8988T (cell line): Measurements from ENCODE around the gene CRNKL1.
"Not testable (repeated sequence)": the region's sequence is repeated elsewhere in the genome, so short reads cannot be mapped to it uniquely, and the experiment has no call there.

Experiments
- DNase-seq: peaks from one replicate; pipeline ENCODE4 v3.0.0; 2011

The CRNKL1 gene

DNA sequence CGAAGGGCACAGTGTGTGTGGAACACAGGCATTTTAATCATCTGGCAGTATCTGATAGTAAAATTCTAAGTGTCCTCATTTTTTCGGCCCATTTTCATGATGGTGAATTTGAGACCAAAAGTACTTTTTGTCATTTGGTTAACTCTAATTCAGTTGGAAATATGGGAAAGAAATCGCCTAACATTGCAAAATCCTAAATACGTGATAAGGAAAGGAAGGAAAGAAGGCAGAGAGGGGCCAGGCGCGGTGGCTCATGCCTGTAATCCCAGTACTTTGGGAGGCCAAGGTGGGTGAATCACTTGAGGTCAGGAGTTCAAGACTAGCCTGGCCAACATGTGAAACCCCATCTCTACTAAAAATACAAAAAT, 48.3 kb downstream of the CRNKL1 start:
- not testable (repeated sequence) for DNase-seq

DNA sequence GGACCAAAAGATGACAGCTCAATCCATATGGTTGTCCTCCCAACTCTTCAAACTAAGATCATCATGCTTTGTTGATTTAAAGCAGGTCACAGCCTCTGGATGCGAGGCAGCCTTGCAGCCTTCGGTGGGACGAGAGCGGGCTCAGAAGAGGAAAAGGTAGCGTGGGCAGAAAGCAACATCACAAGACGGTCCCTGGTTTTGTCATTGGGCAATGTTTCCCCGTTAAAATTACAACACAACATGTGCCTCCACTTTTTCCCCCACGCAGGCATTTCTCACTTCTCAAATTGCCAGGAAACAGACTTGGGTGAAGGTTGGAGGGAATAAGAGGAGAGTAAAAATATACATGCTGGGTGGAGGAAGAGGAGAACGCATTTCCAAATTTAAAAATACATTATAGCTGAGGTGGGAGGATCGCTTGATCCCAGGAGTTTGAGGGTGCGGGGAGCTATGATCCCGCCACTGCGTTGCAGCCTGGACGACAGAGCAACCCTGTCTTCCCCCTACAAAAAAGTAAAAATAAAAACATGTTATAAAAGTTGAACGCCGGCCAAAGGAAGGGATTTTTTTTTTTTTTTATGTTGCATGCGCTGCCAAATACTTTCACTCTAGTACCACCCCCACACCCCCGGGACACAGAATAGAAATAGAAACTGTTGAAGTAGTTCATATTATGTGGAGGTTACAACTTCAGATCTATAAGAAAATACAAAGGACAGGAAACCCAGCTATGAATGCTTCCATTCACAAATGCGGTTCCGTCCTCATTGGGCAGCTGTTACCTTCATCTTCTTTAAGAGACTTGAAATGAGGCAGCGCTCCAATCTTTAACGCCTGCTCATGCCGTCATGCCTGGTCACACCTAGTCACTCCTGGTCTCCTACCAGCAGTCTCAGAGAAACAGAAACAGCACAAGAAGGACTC, 49.0 kb downstream of the CRNKL1 start:
- DNase-seq, result no peak

DNA sequence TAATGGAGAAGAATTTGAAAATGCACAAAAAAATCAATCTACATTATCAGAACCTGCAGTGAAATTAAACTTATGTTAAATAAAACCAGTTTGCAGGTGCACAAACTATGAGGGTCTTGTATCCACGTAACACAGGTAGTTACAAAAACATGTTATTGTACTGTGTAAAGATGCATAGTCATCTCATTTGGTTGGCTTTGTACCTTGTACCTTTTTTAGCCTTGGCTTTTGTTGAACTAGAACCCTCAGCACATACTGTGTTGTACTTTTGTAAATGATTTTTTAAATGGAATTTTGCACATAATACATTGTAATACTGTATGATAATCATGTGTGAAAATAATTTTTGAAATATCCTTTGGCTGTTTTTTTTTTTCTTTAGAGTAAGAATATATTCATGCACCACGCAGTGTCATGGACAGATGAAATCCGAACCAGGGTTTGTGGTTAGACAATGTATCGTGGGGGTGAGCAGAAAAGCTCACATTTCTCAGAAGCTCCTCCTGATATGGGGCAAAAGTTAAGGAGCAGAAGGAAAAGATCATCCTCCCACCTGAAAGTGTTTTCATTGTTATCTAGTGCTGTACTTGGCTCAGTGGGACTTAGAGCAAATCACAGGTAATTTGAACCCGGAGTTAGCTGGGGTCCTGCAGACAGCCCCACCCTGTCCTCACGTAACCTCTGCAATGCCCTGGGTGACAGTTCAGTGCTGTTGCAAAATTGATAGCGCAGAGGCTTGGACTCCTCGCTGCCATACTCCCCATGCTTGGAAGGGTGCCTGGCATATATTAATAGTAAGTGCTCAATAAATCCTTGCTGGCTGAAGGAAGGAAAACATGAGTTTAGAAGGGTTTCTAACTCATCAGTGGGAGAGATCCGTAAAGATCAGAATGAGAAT, 49.9 kb downstream of the CRNKL1 start:
- DNase-seq, result no peak

DNA sequence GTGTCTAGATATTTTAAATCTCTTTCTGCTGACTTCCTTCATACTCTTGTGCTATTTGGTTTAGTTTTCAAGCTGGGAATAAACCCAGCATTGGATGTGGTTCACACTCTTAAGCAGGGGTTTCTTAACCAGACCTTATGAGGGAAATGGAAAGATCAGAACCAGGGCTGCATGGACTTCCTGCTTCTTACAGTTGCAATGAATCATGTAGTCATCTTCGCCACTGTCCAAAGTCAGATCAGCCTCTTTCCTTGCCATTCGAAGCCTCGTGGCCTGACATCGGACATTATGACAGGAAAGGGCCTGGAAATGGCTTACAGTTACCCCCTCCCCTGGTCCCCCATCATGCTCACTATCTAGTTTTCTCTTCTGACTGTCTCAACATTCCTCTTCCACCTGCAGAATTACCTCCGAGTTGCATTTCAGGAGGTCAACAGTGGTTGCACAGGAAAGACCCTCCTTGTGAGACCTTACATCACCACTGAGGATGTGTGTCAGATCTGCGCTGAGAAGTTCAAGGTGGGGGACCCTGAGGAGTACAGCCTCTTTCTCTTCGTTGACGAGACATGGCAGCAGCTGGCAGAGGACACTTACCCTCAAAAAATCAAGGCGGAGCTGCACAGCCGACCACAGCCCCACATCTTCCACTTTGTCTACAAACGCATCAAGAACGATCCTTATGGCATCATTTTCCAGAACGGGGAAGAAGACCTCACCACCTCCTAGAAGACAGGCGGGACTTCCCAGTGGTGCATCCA, 51.9 kb downstream of the CRNKL1 start:
- no peak for DNase-seq

DNA sequence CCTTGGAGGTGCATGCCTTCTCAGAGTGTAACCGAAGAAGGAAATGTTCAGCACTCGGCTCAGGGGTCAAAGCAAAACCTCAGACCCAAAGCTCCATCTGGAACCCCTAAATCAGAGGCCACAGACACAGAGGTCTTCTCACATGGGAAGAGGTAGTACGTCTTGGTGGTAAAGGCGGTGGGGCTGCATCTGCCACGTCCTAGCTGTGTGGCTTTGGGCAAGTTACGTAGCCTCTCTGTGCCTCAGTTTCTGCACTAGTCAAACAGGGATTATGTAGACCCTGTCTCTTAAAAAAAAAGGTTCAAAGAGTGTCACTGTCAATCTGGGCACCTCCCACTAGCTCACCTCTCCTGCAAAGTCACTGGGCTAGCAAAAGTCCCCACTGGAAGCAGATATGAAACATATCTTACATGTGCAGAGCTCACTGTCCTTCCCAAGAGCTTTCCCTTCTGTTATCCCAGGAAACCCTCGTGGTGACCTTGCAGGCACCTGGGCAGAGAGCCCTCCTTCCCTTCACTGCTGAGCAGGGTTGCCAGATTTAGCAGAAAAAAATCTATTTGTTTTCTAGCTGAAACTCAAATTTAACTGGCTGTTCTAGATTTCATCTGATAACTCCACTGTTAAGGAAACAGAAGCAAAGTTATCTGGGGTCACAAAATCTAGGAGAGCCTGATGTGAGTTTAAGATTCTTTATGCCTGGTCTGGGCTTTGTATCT, 53.1 kb downstream of the CRNKL1 start:
- DNase-seq, result no peak

DNA sequence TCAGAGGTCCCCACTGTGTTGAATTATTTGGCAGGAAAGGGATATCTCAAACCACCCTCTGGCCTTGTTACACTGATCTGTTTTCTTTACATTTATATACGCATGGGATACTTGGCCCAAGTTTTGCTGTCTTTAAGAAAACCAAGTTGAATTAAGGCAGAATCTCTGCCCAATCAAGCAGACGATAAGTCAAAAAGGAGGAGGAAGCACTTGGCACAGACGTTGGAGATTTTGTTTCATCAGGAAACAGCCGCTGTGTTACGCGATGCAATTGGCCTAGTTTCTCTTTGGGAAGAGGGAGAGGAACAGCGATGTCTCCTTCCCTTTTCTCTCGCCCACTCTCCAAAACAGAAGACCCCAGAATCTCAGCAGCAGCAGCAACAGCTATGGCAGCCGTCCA, 55.3 kb downstream of the CRNKL1 start:
- DNase-seq, result no peak

DNA sequence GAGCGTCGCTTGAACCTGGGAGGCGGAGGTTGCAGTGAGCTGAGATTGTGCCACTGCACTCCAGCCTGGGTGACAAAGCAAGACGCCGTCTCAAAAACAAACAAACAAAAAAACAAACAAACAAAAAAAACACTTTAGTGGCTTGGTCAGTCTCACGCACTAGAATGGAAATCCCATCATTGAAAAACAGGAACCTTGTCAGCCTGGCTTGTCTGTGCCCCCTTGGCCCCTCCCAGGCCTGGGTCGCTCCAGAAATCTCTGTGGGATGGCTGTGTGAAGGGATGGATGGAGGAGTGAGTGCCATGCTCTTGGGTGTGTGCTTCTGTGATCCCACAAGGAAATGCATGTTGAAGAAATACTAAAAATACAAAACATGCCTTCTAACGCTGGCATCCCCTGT, 56.0 kb downstream of the CRNKL1 start:
- no peak for DNase-seq

DNA sequence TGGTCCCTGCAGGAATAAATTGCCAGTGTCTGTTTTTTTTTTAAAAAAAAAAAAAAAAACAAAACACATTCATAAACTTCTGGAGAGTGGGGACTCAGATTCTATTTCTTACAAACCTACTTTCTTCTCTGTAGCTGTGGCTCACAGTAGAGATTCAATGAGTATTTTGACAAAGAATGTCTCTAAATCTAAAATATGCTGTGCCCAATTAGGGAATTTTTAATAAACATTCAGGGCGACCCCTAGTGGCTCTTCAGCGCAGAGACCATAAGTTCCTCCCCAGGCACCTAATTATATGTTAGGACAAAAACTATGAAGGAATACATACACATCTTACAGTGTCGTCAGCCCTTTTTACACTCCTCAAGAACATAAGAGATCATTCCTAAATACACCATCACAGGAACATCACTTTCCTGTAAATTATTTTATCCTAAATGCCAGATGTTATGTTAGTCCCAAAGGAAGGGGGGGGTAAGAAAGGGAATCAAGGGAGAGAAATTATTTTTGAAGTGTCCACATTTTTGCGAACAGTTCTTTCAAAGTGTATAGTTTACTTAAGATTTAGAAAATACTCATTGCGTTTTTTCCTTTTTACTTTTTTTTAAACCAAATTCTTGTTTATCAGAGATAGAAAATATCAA, 56.9 kb downstream of the CRNKL1 start:
- DNase-seq, result no peak

DNA sequence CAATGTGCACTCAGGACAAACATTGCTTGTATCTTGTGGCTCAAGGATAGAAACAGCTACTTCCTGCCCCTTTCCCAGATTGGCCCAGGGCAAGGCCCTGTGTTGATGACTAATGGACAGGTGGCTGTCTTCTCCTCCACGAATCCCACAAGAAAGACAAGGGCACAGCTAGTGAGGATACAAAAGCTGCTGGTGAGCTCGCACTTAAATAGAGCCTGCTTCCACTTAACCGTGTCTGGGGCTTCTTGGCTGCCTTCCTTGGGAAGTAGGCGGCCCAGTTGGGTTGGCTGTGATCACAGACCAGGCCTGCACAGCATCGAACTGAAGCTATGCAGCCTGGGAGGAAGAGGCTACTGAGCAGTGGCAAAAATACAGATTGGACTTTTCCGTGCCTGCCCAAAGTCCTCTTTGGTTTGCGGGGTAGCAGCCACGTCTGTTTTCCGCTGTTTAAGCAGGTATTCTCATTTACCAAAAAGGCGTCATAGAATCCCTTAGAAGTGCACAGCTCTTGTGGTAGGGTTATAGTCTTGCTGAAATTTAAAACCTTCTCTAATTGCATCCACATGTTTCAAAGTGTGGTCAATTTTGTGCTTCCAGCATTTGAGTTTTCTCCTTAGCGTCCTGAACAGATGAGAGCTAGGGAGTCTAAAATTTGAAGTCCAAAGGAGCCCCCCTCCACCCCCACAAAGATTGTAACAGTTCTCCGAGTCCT, 58.2 kb downstream of the CRNKL1 start:
- no peak for DNase-seq

DNA sequence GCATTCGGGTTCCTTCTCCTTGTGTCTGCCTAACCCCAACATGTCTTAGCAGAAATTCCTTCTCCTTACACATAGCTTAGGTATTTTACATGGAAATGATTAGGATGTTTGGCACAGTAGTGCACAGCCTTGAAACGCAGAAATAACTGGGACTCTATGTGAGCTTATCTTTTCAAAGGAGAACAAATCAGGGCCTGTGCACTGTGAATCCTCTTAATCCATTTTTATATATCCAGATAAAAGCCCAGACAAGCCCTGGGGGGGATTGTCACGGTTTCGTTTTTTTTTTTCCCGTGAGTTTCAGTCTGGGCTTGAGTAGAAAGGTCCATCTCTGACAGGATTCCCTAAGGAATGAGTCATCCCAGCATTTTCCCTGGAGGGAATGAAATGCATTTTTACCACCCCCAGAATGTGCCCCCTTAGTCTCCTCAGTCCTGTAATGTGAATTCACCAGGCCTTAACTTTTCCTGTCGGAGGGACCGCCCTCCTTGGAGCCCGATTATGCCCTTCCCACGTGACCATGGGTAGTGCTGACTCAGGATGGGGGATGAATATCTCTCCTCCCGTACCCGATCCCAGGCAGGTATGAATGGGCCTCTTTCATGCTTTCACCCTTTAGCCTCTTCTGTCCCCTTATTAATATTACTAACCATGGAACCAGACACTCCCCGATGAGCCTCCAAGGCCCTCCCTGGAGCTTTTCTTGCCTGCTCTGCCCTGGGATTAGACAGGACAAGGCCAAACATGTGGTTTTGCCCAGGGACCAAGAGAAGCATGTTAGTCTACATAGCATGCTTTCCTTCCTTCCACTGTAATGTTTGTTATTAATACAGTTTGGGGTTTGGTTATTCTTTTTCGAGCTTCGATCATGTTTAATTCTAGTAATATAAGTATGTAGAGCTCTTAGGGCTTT, 59.0 kb downstream of the CRNKL1 start:
- no peak for DNase-seq

DNA sequence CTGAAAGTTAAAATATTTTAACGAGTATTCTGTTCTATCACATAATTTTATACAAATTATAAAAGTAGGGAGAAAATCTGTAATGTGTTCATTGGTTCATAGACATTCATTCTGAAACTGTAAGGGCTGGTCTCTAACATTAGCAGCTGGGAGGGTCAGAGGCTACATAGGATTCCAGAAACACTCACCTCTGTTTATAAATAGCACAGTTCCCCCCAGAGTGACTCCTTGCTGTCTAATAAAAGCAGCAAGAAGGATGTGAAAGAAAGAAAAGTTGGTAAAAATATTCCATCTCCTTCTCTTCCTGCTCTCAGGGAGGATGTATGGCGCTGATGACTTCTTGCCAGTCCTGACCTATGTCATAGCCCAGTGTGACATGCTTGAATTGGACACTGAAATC, 60.4 kb downstream of the CRNKL1 start:
- DNase-seq, result no peak

DNA sequence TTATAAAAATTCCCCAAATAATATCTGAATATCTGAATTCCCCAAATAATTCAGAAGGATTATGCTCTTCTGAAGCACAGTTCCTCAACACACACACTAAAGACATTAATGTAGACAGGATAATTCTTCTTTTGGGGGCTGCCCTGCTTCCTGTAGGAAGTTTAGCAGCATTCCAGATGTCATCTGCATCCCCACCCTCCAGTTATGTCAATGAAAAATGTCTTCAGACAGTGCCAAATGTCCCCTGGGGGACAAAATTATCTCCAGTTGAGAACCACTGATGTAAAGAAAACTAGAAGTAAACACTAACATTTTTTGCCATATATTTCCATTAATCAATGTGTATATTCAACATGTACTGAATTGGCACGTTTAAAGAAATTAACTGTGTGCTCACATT, 61.0 kb downstream of the CRNKL1 start:
- no peak for DNase-seq

DNA sequence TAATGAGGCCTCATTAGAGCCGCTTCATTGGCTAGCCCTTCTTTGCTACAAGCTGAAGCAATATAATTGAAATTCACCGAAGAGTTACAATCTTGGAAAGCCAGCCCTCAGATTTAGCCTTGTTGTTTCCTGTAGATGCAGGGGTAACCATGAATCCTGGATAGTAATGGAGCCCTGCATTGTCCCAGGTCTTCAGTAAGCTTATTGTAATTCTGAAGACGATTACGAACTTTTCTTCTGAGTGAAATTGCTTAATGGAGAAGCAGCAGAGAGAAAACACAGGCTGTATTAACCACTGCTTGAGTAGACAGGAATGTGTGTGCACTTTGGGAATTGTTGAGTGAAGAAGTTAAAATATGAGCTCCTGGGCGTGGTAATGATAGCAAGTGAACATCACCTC, 61.4 kb downstream of the CRNKL1 start:
- DNase-seq, result no peak

DNA sequence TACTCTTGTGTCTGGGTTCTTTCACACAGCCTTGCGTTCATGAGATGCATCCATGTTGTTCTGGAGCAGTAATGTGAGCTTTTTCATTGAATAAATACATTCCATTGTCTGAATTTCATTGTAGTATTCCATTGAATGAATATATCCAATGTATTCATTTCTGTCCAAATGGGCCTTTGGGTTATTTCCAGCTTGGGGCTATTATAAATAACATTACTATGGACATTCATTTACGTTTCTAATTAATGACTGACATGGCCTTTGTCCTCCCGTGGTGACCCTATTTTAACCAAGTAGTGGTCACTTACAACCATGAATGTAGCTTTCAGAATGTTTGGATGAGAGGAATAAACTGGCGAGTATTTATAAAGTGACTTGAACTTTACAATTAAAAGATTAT, 65.2 kb downstream of the CRNKL1 start:
- DNase-seq, result no peak

DNA sequence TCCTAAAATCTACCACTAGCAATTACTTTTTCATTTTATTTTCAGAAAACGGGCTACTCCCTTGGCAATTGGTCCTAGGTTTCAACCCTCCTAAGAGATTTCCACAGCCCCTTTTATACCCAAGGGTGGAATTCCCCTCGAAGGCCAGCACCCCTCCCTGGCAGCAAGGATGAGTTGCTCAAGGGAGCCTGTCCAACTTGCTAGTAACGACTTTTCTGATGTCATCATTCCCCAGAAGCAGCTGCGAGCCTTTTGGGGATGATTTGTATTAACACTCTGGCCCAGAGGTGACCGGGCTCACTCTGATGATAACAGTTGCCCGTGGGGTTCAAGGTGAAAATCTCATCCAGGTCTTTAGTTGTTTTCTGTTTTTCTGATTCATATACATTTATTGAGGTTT, 65.8 kb downstream of the CRNKL1 start:
- no peak for DNase-seq
